Breast epithelium (tissue), 4 donors: ENCODE data around the gene HOXB13. TPM values are rescaled to one million over a fixed set of nuclear protein-coding genes. Genes with fewer than 3 reads are reported as not detected.

Experiments
- DNase-seq, 2 donors: peaks; one replicate each; pipeline ENCODE4 v3.0.0-alpha.2; 2019; ENCODE audit warnings: low spot score in 2 of 2
- H3K27ac ChIP-seq, 2 donors: fragments of 200-600 bp; sonication (generic) in 1 of 2; one replicate each; pipeline ENCODE4 v1.5.1; 2016 to 2019; ENCODE audit warnings: mild to moderate bottlenecking in 1 of 2
- H3K27me3 ChIP-seq, 2 donors: fragments of 200-600 bp; sonication (generic) in 1 of 2; one replicate each; pipeline versions ENCODE4 v1.5.1 to v1.6.0; 2017 to 2019; ENCODE audit warnings: control low read depth in 1 of 2, mild to moderate bottlenecking in 1 of 2
- H3K36me3 ChIP-seq: fragments of 200-600 bp; one replicate; pipeline ENCODE4 v1.5.1; 2019
- H3K4me1 ChIP-seq, 2 donors: fragments of 200-600 bp; sonication (generic); one replicate each; pipeline ENCODE4 v1.5.1; 2016 to 2019; ENCODE audit warnings: control low read depth in 1 of 2
- H3K4me3 ChIP-seq, 3 donors: fragments of 200-600 bp; sonication (generic); 1 replicate in 2 of 3; 2 replicates in 1 of 3; pipeline ENCODE4 v1.5.1; 2016 to 2019; ENCODE audit warnings: mild to moderate bottlenecking in 3 of 3, moderate library complexity in 2 of 3
- H3K9me3 ChIP-seq, 2 donors: fragments of 200-600 bp; sonication (generic) in 1 of 2; one replicate each; pipeline ENCODE4 v1.5.1; 2016 to 2019; ENCODE audit warnings: control low read depth in 1 of 2
- CTCF ChIP-seq, 3 donors: fragments of 450-650 bp; IDR thresholded peaks; one replicate each; pipeline ENCODE4 v1.5.1; 2016 to 2017; ENCODE audit warnings: antibody characterized with exemption in 3 of 3, mild to moderate bottlenecking in 3 of 3, moderate library complexity in 3 of 3
- POLR2A ChIP-seq: fragments of 450-650 bp; IDR thresholded peaks from one replicate; pipeline ENCODE4 v1.6.1; 2016; ENCODE audit warnings: antibody characterized with exemption, mild to moderate bottlenecking, moderate library complexity
- POLR2AphosphoS5 ChIP-seq, 3 donors: sonication (generic); formaldehyde crosslinking; IDR thresholded peaks; one replicate each; pipeline ENCODE4 v1.6.1; 2017; ENCODE audit warnings: antibody characterized with exemption in 3 of 3
- intact Hi-C: fragments of 100-400 bp; cut with DNase I; formaldehyde crosslinking; loops from one replicate; pipeline ENCODE4 v1.15.1; 2023; ENCODE audit warnings: low total_unique reads
- total RNA-seq, 3 donors: library from RNA; depleted of rRNA; stranded (reverse); fragments of >200 nt; gene quantifications; one replicate each; pipeline ENCODE4 v1.1.0, GENCODE V29; 2016

Gene HOXB13
- total RNA-seq, 3 donors from 2014 or later, result 0.16 TPM; not detected in 2

GRCh38 chr17:48740537-48740936 lies 12.0 kb upstream of the HOXB13 start:
- H3K9me3 ChIP-seq, result no peaks in the 10 kb centered on the region
- H3K4me1 ChIP-seq, result no peaks in the 10 kb centered on the region
- peaks cover 2 to 100% of the 10 kb centered on the region in 2 donors for H3K27me3 ChIP-seq
- no peak overlapping the region for H3K4me3 ChIP-seq
- intact Hi-C loops, result no loop called here
- no peak for DNase-seq
- TF ChIP-seq POLR2A (no peak), POLR2AphosphoS5 (IDR thresholded peaks at IDR 0.05) (no peak), CTCF (IDR thresholded peaks at IDR 0.05) (no peak)
- H3K36me3 ChIP-seq, result no peaks in the 10 kb centered on the region
- no peak overlapping the region for H3K27ac ChIP-seq

- Histone ChIP-seq H3K27ac (no peak overlapping the region), H3K4me3 (no peak overlapping the region), H3K9me3 (no peaks in the 10 kb centered on the region), H3K27me3 (peaks cover 7 to 100% of the 10 kb centered on the region in 2 donors), H3K4me1 (no peaks in the 10 kb centered on the region), H3K36me3 (no peaks in the 10 kb centered on the region)
- TF ChIP-seq CTCF (IDR thresholded peaks at IDR 0.05) (no peak), POLR2A (no peak), POLR2AphosphoS5 (IDR thresholded peaks at IDR 0.05) (no peak)
- intact Hi-C loops, result loop anchor here (10.0 kb wide), 1 partner anchor 56 kb away; no protein-coding TSS in a partner anchor
- DNase-seq, result no peak
These were observed 10.4 kb upstream of the HOXB13 start for GRCh38 chr17:48738803-48739526.

- TF ChIP-seq POLR2A (no peak), POLR2AphosphoS5 (IDR thresholded peaks at IDR 0.05) (no peak), CTCF (IDR thresholded peaks at IDR 0.05) (no peak)
- no peak overlapping the region for H3K27ac ChIP-seq
- H3K36me3 ChIP-seq, result no peaks in the 10 kb centered on the region
- H3K9me3 ChIP-seq, result no peaks in the 10 kb centered on the region
- no peak for DNase-seq
- H3K4me1 ChIP-seq, result no peaks in the 10 kb centered on the region
- H3K27me3 ChIP-seq, result peaks cover 8 to 100% of the 10 kb centered on the region in 2 donors
- no peak overlapping the region for H3K4me3 ChIP-seq
- intact Hi-C loops, result loop anchor here (10.0 kb wide), 1 partner anchor 56 kb away; no protein-coding TSS in a partner anchor
These were observed 9.9 kb upstream of the HOXB13 start for GRCh38 chr17:48738424-48738802.

- no peaks in the 10 kb centered on the region for H3K9me3 ChIP-seq
- no peak overlapping the region for H3K4me3 ChIP-seq
- intact Hi-C loops, result loop anchor here (10.0 kb wide), 1 partner anchor 57 kb away; no protein-coding TSS in a partner anchor
- H3K4me1 ChIP-seq, result no peaks in the 10 kb centered on the region
- no peak for DNase-seq
- TF ChIP-seq POLR2A (no peak), CTCF (IDR thresholded peaks at IDR 0.05) (no peak), POLR2AphosphoS5 (IDR thresholded peaks at IDR 0.05) (no peak)
- H3K27ac ChIP-seq, result no peak overlapping the region
- H3K36me3 ChIP-seq, result no peaks in the 10 kb centered on the region
- H3K27me3 ChIP-seq, result peaks cover 9 to 100% of the 10 kb centered on the region in 2 donors
These were observed 8.9 kb upstream of the HOXB13 start for GRCh38 chr17:48737330-48738043.

GRCh38 chr17:48735062-48735351 lies 6.5 kb upstream of the HOXB13 start:
- no peak overlapping the region for H3K4me3 ChIP-seq
- TF ChIP-seq CTCF (IDR thresholded peaks at IDR 0.05) (no peak), POLR2A (no peak), POLR2AphosphoS5 (IDR thresholded peaks at IDR 0.05) (no peak)
- no peaks in the 10 kb centered on the region for H3K9me3 ChIP-seq
- H3K27me3 ChIP-seq, result peaks cover 9 to 100% of the 10 kb centered on the region in 2 donors
- no peaks in the 10 kb centered on the region for H3K36me3 ChIP-seq
- no peak overlapping the region for H3K27ac ChIP-seq
- H3K4me1 ChIP-seq, result no peaks in the 10 kb centered on the region
- intact Hi-C loops, result loop anchor here (10.0 kb wide), 1 partner anchor 60 kb away; no protein-coding TSS in a partner anchor
- DNase-seq, result no peak
